ENCODE results near the gene CXXC4.
A peak's percentile ranks its signal among the peaks of the same experiment; 100 is the strongest.

CXXC4 gene

GRCh38 chr4:104488151-104488550 lies 6.5 kb downstream of the CXXC4 start:
- no peak for DNase-seq

- DNase-seq = peak; percentile 11
These were observed 7.8 kb downstream of the CXXC4 start for GRCh38 chr4:104486716-104487504.

- DNase-seq = no peak
These were observed 19.0 kb downstream of the CXXC4 start for GRCh38 chr4:104475652-104476051.

GRCh38 chr4:104472766-104473165 lies 21.9 kb downstream of the CXXC4 start:
- DNase-seq = no peak

- no peak for DNase-seq
These were observed 23.9 kb downstream of the CXXC4 start for GRCh38 chr4:104470770-104471169.

- no peak for DNase-seq
These were observed 24.9 kb downstream of the CXXC4 start for GRCh38 chr4:104469794-104470193.

- DNase-seq = no peak
These were observed 29.1 kb downstream of the CXXC4 start for GRCh38 chr4:104465619-104466018.

GRCh38 chr4:104465201-104465600 lies 29.5 kb downstream of the CXXC4 start:
- no peak for DNase-seq

- DNase-seq = no peak
These were observed 32.1 kb downstream of the CXXC4 start for GRCh38 chr4:104462641-104463040.

GRCh38 chr4:104457308-104457981 lies 37.2 kb downstream of the CXXC4 start:
- DNase-seq = no peak

- DNase-seq = no peak
These were observed 43.1 kb downstream of the CXXC4 start for GRCh38 chr4:104451573-104451972.

GRCh38 chr4:104449537-104449936 lies 45.2 kb downstream of the CXXC4 start:
- DNase-seq = no peak

GRCh38 chr4:104447294-104447693 lies 47.4 kb downstream of the CXXC4 start:
- no peak for DNase-seq

- peak; percentile 58 for DNase-seq
These were observed 48.0 kb downstream of the CXXC4 start for GRCh38 chr4:104446431-104447278.

- no peak for DNase-seq
These were observed 50.0 kb downstream of the CXXC4 start for GRCh38 chr4:104444685-104445084.

- no peak for DNase-seq
These were observed 58.2 kb downstream of the CXXC4 start for GRCh38 chr4:104436542-104436941.

- DNase-seq = no peak
These were observed 65.4 kb downstream of the CXXC4 start for GRCh38 chr4:104429150-104429741.

GRCh38 chr4:104425948-104426347 lies 68.7 kb downstream of the CXXC4 start:
- DNase-seq = no peak

GRCh38 chr4:104424989-104425388 lies 69.7 kb downstream of the CXXC4 start:
- DNase-seq = no peak

- DNase-seq = no peak
These were observed 70.2 kb downstream of the CXXC4 start for GRCh38 chr4:104424475-104424941.

- no peak for DNase-seq
These were observed 73.1 kb downstream of the CXXC4 start for GRCh38 chr4:104421566-104421965.

GRCh38 chr4:104420766-104421165 lies 73.9 kb downstream of the CXXC4 start:
- no peak for DNase-seq

Data from NCI-H748 treated with DMSO at 0.1 percent for 48 hours (cell line).